Measurements from ENCODE around the gene SPTBN2. TPM values are rescaled to one million over a fixed set of nuclear protein-coding genes. Genes with fewer than 3 reads are reported as not detected.

SPTBN2 gene
- polyA plus RNA-seq, 2 of the 4 experiments (the other 2 are of a cell fraction): 4.4 to 9.9 TPM

- TF ChIP-seq ZFP36 (IDR thresholded peaks at IDR 0.05; ENCODE audit: borderline replicate concordance, partially characterized antibody) (no peak), REST (IDR thresholded peaks at IDR 0.05) (no peak), CHD2 (IDR thresholded peaks at IDR 0.05; ENCODE audit: low read length, partially characterized antibody) (no peak)
Measured at GRCh38 chr11:66701432-66702240, 27.4 kb downstream of the SPTBN2 start (continued).

DNA sequence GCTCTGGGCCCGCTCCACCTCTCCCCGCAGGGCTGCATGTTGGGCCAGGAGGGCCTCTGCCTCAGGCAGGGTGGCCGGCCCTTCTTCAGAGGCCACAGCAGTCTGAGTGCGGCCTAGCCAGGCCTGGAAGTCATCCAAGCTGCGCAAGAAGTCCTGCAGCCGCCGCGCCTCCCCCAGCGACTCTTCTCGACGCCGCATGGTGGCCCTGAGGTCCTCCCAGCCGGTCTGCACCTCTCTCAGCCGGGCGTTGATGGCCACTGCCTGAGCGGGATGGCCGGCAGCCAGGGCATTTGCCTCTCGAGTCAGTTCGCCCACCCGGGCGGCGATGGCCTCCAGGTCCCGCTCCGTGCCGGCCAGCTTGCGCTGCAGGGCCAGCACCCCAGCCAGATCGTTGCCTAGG, 28.3 kb downstream of the SPTBN2 start:
- 96% methylated on average over 17 of the region's 27 CpGs for WGBS (ENCODE audit: missing lambda C conversion rate)
- Histone ChIP-seq H3K4me2 (no peak overlapping the region), H3K4me3 (no peak overlapping the region), H3K27ac (no peak overlapping the region), H3K4me1 (no peaks in the 10 kb centered on the region), H3K9me3 (peaks cover 5% of the 10 kb centered on the region; the same call in 1 of the 3 replicates)
- DNase-seq (ENCODE audit: low read depth in 1 of 2, low spot score in 1 of 2) (no peak), ATAC-seq (no peak), FAIRE-seq (no peak)
- ChIA-PET POLR2A (no interaction called here), CTCF (interaction anchor here (0.6 to 14.2 kb wide), 6 partner anchors 10 to 317 kb away, joined by 3 to 194 read pairs (median 3); partner anchors contain the start of genes MRPL11 and RBM4B)
- TF ChIP-seq TFCP2L1 (CRISPR knock-in tag; IDR thresholded peaks at IDR 0.05) (no peak), HOXB13 (CRISPR knock-in tag; IDR thresholded peaks at IDR 0.05; ENCODE audit: low read depth) (no peak), RNF2 (IDR thresholded peaks at IDR 0.05; ENCODE audit: borderline replicate concordance, low read depth) (no peak), KDM5A (IDR thresholded peaks at IDR 0.05) (no peak), GATA3 (IDR thresholded peaks at IDR 0.05; ENCODE audit: borderline replicate concordance) (no peak), RFX5 (IDR thresholded peaks at IDR 0.05) (no peak)

GRCh38 chr11:66700337-66700736, 28.7 kb downstream of the SPTBN2 start:
- TF ChIP-seq POLR2A (IDR thresholded peaks at IDR 0.05; ENCODE audit: low read length) (no peak), ZFP36 (IDR thresholded peaks at IDR 0.05; ENCODE audit: borderline replicate concordance, partially characterized antibody) (no peak), PHF8 (IDR thresholded peaks at IDR 0.05; ENCODE audit: borderline replicate concordance, low read depth) (no peak), HES2 (IDR thresholded peaks at IDR 0.05) (no peak), CHD4 (IDR thresholded peaks at IDR 0.05; ENCODE audit: borderline replicate concordance) (no peak), PBX3 (IDR thresholded peaks at IDR 0.05) (no peak)
- TF ChIP-seq, protein P1, sequence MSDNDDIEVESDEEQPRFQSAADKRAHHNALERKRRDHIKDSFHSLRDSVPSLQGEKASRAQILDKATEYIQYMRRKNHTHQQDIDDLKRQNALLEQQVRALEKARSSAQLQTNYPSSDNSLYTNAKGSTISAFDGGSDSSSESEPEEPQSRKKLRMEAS (IDR thresholded peaks at IDR 0.05): no peak
- POLR2A ChIA-PET: no interaction called here
- H3K9me3 ChIP-seq: peaks cover 5% of the 10 kb centered on the region; the same call in 1 of the 3 replicates
- H3K27ac ChIP-seq: no peak overlapping the region
- H3K4me3 ChIP-seq: no peak overlapping the region
- FAIRE-seq (no peak), DNase-seq (ENCODE audit: low read depth in 1 of 2, low spot score in 1 of 2) (no peak), ATAC-seq (no peak)
- H3K4me1 ChIP-seq: no peaks in the 10 kb centered on the region
- WGBS (ENCODE audit: missing lambda C conversion rate): 95% methylated on average over 15 of the region's 15 CpGs
- CTCF ChIA-PET: interaction anchor here (1.0 to 14.2 kb wide), 5 partner anchors 22 to 275 kb away, joined by 3 to 194 read pairs (median 4); partner anchors contain the start of genes C11orf86, MRPL11 and RBM4B
- H3K4me2 ChIP-seq: no peak overlapping the region
